GM12874 (cell line): ENCODE measurements around the gene OBSL1.
A peak's percentile ranks its signal among the peaks of the same experiment; 100 is the strongest.

Experiments used
- TF ChIP-seq, protein P1 (sequence below): IDR thresholded peaks from 2 replicates; pipeline ENCODE4 v1.5.1; 2011; ENCODE audit warnings: low read depth, mild to moderate bottlenecking, control low read depth, low read length, moderate library complexity; ENCODE audit not compliant: insufficient read depth

The OBSL1 gene

DNA sequence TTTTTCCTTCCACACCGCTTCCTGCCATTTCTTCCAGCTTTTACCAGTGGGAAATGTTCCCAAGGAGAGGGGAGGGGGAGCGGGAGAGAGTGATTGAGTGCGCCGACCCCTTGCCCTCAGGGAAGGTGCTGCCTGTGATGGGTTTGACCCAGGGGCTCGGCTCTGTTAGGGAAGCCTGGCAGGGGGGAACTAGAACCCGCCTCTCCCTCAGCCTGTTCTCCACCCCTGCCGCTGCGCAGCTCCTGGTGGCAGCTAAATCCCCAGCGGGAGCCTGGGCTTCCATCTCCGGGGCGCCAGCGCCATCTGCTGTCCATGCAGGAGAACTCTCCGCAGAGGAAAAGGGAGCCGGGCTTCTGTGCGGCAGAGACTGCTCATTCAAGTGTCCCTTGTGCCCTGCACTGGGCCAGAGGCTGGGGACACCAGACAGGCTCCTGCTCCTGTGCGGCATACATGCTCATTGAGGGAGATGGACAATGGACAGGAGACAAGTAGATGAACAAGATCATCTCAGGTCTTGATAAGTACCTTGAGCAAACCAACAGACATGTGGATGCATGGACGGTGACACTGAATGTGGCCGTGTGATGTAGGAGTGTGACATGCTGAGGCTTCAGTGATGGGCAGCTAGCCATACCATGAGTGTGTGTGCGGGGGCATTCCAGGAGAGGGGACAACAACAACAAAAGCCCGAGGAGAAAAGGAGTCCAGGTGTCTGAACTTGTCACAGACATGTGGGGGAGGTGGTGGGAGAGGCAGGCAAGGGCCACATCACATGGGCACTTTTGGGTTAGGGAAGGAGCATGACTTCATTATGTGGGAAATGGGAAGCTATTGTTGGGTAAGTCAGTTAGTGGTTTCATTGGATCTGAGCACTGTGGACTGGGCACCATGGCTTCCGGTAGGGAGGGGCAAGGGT, 41.0 kb downstream of the OBSL1 start:
- TF ChIP-seq, protein P1, sequence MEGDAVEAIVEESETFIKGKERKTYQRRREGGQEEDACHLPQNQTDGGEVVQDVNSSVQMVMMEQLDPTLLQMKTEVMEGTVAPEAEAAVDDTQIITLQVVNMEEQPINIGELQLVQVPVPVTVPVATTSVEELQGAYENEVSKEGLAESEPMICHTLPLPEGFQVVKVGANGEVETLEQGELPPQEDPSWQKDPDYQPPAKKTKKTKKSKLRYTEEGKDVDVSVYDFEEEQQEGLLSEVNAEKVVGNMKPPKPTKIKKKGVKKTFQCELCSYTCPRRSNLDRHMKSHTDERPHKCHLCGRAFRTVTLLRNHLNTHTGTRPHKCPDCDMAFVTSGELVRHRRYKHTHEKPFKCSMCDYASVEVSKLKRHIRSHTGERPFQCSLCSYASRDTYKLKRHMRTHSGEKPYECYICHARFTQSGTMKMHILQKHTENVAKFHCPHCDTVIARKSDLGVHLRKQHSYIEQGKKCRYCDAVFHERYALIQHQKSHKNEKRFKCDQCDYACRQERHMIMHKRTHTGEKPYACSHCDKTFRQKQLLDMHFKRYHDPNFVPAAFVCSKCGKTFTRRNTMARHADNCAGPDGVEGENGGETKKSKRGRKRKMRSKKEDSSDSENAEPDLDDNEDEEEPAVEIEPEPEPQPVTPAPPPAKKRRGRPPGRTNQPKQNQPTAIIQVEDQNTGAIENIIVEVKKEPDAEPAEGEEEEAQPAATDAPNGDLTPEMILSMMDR, result peak; percentile 92

DNA sequence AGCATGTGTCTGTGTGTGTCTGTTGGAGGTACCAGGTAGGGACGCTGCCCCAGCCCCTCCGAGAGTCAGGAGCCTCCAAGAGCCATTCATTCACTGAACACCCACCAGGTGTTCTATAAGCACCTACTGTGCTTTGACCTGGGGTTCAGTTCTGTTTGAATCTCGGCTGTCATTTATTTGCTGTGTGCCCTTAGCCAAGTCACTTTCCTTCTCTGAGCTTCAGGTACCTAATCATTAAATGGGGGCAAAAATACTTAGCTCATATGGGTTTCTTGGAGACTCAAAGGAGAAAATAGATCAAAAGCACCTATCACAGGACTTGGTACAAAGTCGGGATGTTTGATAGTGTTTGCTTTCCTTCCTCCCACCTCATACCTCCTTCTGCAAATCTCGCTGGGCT, 43.9 kb downstream of the OBSL1 start:
- TF ChIP-seq, protein P1, result no peak

DNA sequence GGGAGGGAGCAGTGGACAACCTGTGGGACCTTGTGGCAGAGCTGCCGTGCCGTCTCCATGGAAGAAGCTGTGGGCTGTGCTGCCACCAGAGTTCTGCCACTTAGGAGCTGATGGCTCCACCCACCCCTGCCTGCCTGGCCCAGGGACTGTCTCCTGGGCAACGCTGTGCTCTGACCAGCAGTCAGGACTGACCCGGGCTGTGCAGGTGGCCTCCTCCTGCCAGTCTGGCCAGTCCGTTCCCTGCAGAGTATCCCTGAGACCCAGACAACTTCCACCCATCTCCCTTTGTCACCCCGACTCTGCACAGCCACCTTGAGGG, 44.3 kb downstream of the OBSL1 start:
- TF ChIP-seq, protein P1, result no peak

DNA sequence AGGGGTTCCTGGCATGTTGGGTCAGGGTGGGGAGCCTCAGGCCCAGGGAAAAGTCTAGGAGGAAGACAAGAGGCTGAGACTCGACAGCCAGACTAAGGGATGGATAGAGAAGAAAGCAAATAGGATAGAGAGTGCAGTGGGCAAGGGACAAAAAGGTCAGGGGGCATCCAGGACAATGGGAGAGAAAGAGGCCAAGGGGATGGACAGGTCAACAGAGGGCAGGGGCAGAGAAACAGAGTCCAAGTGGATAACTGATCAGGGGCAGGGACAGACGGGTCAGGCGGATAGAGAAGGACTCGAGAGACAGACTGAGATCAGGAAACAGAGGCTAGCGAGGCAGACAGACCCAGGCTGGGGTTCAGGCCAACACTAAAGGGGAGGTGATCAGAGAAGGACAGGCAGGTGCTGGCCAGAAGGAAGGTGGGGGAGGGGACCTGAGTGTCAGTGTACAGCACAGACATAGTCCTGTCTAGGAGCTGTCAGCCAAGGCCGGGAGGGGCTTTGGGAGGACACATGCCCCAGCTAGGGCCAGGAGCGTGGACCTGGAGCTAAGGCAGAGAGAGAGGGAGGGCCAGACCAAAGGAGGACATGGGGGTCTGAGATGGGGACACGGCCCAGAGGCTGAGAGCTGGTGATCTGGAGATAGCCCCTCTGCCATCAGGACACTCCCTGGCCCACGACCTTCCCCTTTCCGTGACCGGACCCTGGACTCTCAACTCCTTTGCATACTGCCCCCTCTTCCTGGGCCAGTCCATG, 44.8 kb downstream of the OBSL1 start:
- TF ChIP-seq, protein P1, result no peak

DNA sequence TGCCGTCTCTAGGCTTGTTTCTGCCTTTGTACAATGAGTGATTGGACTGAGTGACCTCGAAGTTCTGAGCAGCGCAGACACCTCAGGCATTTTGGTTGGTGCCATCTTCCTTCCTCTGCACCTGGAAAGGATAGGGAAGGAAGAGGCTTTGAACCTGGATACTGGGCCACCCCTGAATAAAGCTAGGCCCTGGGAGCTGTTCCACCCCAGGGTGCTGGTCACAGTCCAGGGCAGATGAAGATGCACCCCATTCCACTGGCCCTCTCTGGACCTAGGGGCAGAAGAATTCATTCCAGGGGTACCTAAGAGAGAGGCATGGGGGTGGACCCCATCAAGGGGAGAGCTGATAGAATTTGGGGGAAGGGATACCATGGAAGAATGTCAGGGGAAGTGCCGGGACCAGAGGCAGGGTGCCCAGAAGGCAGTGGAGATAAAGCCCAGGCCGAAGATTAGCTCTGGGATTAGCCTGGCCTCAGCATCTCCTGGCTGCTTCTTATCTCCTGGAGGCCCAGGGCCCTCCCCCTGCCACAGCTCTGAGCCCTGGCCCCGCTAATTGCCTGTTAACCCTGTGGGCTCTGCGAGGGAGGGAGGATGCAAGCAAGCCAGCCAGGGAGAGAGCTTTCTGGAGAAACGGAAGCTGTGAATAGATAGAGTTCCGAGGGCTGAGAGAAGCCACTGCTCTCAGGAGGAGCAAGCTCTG, 45.7 kb downstream of the OBSL1 start:
- TF ChIP-seq, protein P1, result no peak

DNA sequence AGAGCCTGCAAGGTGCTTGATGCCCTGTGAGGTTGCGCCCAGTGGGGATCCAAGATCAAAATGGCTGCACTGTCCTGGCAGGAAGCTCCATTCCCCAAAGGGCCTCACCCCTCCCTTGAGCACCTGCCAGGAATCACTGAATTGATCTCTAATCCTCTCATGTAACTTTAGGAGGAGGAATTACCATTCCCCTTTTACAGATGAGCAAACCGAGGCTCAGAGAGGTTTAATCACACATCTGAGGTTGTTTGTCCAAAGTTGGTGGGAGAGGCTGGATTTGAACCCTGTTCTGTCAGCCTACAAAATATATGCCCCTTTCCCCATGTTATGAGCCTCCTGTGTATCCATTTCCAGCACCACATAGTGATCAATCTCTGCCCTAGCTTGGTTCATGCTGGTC, 46.5 kb downstream of the OBSL1 start:
- TF ChIP-seq, protein P1, result no peak

DNA sequence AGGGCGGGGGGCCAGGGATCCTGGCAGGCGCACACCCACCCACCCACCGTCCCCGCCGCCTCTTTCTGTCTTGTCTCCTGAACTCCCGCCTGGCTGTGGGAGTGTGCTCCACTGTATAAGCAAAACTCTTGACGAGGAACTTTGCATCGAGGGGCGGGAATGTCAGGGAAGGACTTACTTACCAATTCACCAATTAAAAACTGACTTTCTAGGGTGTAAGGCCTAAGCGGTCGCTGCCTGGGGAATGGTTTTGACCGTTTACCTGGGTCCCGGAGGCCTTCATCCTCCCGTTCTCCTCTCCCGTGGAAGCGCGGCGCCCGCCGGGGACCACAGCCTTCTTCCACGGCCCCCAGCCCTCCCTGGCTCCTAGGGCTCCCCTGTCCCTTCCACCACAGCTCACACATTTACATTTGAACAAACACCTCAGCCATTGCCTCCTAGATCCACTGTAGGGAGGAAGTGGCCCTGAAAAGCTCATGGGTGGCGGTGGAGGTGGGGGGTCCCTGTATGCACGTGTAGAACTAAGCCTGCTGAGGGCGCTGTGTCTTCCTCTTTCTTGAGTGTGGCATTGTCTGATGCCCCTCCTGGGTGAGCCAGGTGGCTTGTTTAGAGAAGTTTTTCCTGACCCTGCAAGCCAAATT, 48.2 kb downstream of the OBSL1 start:
- TF ChIP-seq, protein P1, result 0 out of 2 replicates have a peak, but pooled peaks have one; percentile 7
